H9 (cell line): ENCODE results near the gene XPR1. TPM values are rescaled to one million over a fixed set of nuclear protein-coding genes. Genes with fewer than 3 reads are reported as not detected.

Experiments used
- DNase-seq: peaks from one replicate; pipeline ENCODE4 v3.0.0-alpha.2; 2017
- H2AFZ ChIP-seq: one replicate; pipeline ENCODE4 v1.6.1; 2013; ENCODE audit warnings: mild to moderate bottlenecking, low read length, control low read depth, moderate library complexity
- H2AK5ac ChIP-seq: 2 replicates; pipeline ENCODE4 v1.6.1; 2013; ENCODE audit warnings: low read length, control low read depth, mixed read lengths; ENCODE audit not compliant: insufficient read length
- H2BK120ac ChIP-seq: one replicate; pipeline ENCODE4 v1.6.1; 2013; ENCODE audit warnings: low read depth, mild to moderate bottlenecking, low read length, control low read depth, inconsistent platforms; ENCODE audit not compliant: poor library complexity, severe bottlenecking
- H2BK12ac ChIP-seq: 2 replicates; pipeline ENCODE4 v1.6.1; 2013; ENCODE audit warnings: low read length, control low read depth, mixed read lengths, low read depth; ENCODE audit not compliant: insufficient read length
- H2BK15ac ChIP-seq: 2 replicates; pipeline ENCODE4 v1.6.1; 2013; ENCODE audit warnings: low read depth, low read length, control low read depth
- H2BK20ac ChIP-seq: one replicate; pipeline ENCODE4 v1.6.1; 2013; ENCODE audit warnings: low read depth, mild to moderate bottlenecking, low read length, control low read depth, inconsistent platforms; ENCODE audit not compliant: poor library complexity, severe bottlenecking
- H2BK5ac ChIP-seq: 2 replicates; pipeline ENCODE4 v1.6.1; 2013; ENCODE audit warnings: low read length, control low read depth, mixed read lengths; ENCODE audit not compliant: insufficient read length
- H3K14ac ChIP-seq: 2 replicates; pipeline ENCODE4 v1.6.1; 2013; ENCODE audit warnings: low read length, control low read depth; ENCODE audit not compliant: insufficient read depth
- H3K18ac ChIP-seq: 2 replicates; pipeline ENCODE4 v1.6.1; 2013; ENCODE audit warnings: low read depth, mild to moderate bottlenecking, mixed read lengths, low read length, control low read depth; ENCODE audit not compliant: insufficient read length
- H3K23ac ChIP-seq: 2 replicates; pipeline ENCODE4 v1.6.1; 2013; ENCODE audit warnings: low read length, control low read depth, mixed read lengths, low read depth; ENCODE audit not compliant: insufficient read length
- H3K23me2 ChIP-seq: 2 replicates; pipeline ENCODE4 v1.6.1; 2013; ENCODE audit warnings: low read depth, mild to moderate bottlenecking, mixed read lengths, low read length, control low read depth; ENCODE audit not compliant: insufficient read length, poor library complexity, severe bottlenecking
- H3K27ac ChIP-seq: 2 replicates; pipeline ENCODE4 v1.5.1; 2013; ENCODE audit warnings: low read length, control low read depth, mixed read lengths, low read depth; ENCODE audit not compliant: insufficient read length
- H3K27me3 ChIP-seq: 2 replicates; pipeline ENCODE4 v1.6.1; 2013; ENCODE audit warnings: low read length, control low read depth, inconsistent platforms; ENCODE audit not compliant: insufficient read depth
- H3K4ac ChIP-seq: 2 replicates; pipeline ENCODE4 v1.6.1; 2013; ENCODE audit warnings: low read depth, mild to moderate bottlenecking, control low read depth, inconsistent platforms, low read length, moderate library complexity
- H3K4me1 ChIP-seq: 2 replicates; pipeline ENCODE4 v1.6.1; 2013; ENCODE audit warnings: low read length, control low read depth, inconsistent platforms; ENCODE audit not compliant: insufficient read depth
- H3K4me2 ChIP-seq: 2 replicates; pipeline ENCODE4 v1.6.1; 2013; ENCODE audit warnings: low read length, control low read depth, mixed read lengths; ENCODE audit not compliant: insufficient read length, insufficient read depth
- H3K56ac ChIP-seq: 2 replicates; pipeline ENCODE4 v1.6.1; 2013; ENCODE audit warnings: low read depth, mild to moderate bottlenecking, mixed read lengths, low read length, control low read depth; ENCODE audit not compliant: insufficient read length
- H3K79me1 ChIP-seq: 2 replicates; pipeline ENCODE4 v1.6.1; 2013; ENCODE audit warnings: low read depth, mild to moderate bottlenecking, moderate library complexity, low read length, control low read depth, inconsistent platforms; ENCODE audit not compliant: insufficient read depth, poor library complexity, severe bottlenecking
- H3K79me2 ChIP-seq: 2 replicates; pipeline ENCODE4 v1.6.1; 2013; ENCODE audit warnings: low read length, control low read depth, inconsistent platforms; ENCODE audit not compliant: insufficient read depth
- H3K9ac ChIP-seq: 2 replicates; pipeline ENCODE4 v1.6.1; 2013; ENCODE audit warnings: low read length, control low read depth, mixed read lengths; ENCODE audit not compliant: insufficient read length; ENCODE audit errors: extremely low read depth
- H3K9me3 ChIP-seq: one replicate; pipeline ENCODE4 v1.6.1; 2013; ENCODE audit warnings: low read depth, low read length, inconsistent platforms; ENCODE audit not compliant: control insufficient read depth
- H3T11ph ChIP-seq: one replicate; pipeline ENCODE4 v1.6.1; 2013; ENCODE audit warnings: mild to moderate bottlenecking, low read length, control low read depth, inconsistent platforms
- H4K20me1 ChIP-seq: one replicate; pipeline ENCODE4 v1.6.1; 2013; ENCODE audit not compliant: control insufficient read depth, insufficient read length, insufficient read depth
- H4K5ac ChIP-seq: 2 replicates; pipeline ENCODE4 v1.6.1; 2013; ENCODE audit warnings: low read depth, mild to moderate bottlenecking, mixed read lengths, low read length, control low read depth; ENCODE audit not compliant: insufficient read length
- H4K8ac ChIP-seq: replicated peaks from 2 replicates; pipeline ENCODE4 v1.6.1; 2013; ENCODE audit warnings: low read length, control low read depth, mixed read lengths, low read depth; ENCODE audit not compliant: insufficient read length
- H4K91ac ChIP-seq: 2 replicates; pipeline ENCODE4 v1.6.1; 2013; ENCODE audit warnings: low read depth, mild to moderate bottlenecking, moderate library complexity, mixed read lengths, low read length, control low read depth; ENCODE audit not compliant: insufficient read length
- H3K27ac Mint-ChIP-seq, 3 experiments: 2 replicates in 2 of 3; 3 replicates in 1 of 3; pipeline ENCODE4 v1.8.0; 2020 to 2021; ENCODE audit warnings: mixed read lengths in 3 of 3, mild to moderate bottlenecking in 1 of 3, moderate library complexity in 1 of 3
- H3K27me3 Mint-ChIP-seq: 2 replicates; pipeline ENCODE4 v1.8.0; 2021; ENCODE audit warnings: low read depth, mild to moderate bottlenecking, moderate library complexity, mixed read lengths
- H3K36me3 Mint-ChIP-seq, 3 experiments: 2 replicates in 2 of 3; 3 replicates in 1 of 3; pipeline ENCODE4 v1.8.0; 2020 to 2021; ENCODE audit warnings: low read depth in 3 of 3, mixed read lengths in 3 of 3; ENCODE audit not compliant: insufficient read depth in 1 of 3
- H3K4me1 Mint-ChIP-seq, 2 experiments: 2 replicates each; pipeline ENCODE4 v1.8.0; 2020; ENCODE audit warnings: mixed read lengths in 2 of 2
- H3K4me3 Mint-ChIP-seq, 2 experiments: 2 replicates in 1 of 2; 3 replicates in 1 of 2; pipeline ENCODE4 v1.8.0; 2020 to 2021; ENCODE audit warnings: mild to moderate bottlenecking in 2 of 2, mixed read lengths in 2 of 2, moderate library complexity in 1 of 2
- H3K9me3 Mint-ChIP-seq, 2 experiments: 2 replicates in 1 of 2; 3 replicates in 1 of 2; pipeline ENCODE4 v1.8.0; 2020; ENCODE audit warnings: mild to moderate bottlenecking in 2 of 2, mixed read lengths in 2 of 2, moderate library complexity in 1 of 2
- CTCF ChIP-seq: fragments of 200-600 bp; sonication (generic); conservative IDR thresholded peaks from 3 replicates; pipeline ENCODE4 v1.8.0; 2021; ENCODE audit warnings: antibody characterized with exemption, mild to moderate bottlenecking
- WGBS: extraction: QIAGEN DNeasy Blood & Tissue Kit; methylation state at CpG from one replicate; pipeline ENCODE4 v1.1.7; 2013; ENCODE audit warnings: missing lambda C conversion rate, low lambda C conversion rate, mixed read lengths; ENCODE audit not compliant: insufficient read length; ENCODE audit errors: extremely low coverage; 5-methylcytosine and 5-hydroxymethylcytosine counted together
- total RNA-seq: library from RNA; stranded (reverse); gene quantifications from 2 replicates; pipeline ENCODE4 v1.2.1, GENCODE V29; 2021

Gene XPR1
- total RNA-seq, 1 experiment from 2014 or later: 34.1 TPM

GRCh38 chr1:180646547-180646946 is 14.7 kb downstream of the XPR1 start:
- Histone ChIP-seq H3K9me3 (no peaks in the 10 kb centered on the region), H3K79me1 (no peaks in the 10 kb centered on the region), H4K91ac (no peak overlapping the region), H4K5ac (no peak overlapping the region), H4K8ac (no peak overlapping the region), H3K14ac (no peak overlapping the region), H3K4ac (no peak overlapping the region), H3K4me1 (no peaks in the 10 kb centered on the region), H2BK120ac (no peak overlapping the region), H3K79me2 (no peaks in the 10 kb centered on the region), H2AFZ (no peak overlapping the region), H2BK15ac (no peak overlapping the region), H3T11ph (no peak overlapping the region), H4K20me1 (no peaks in the 10 kb centered on the region), H3K56ac (no peak overlapping the region), H3K27ac (no peak overlapping the region), H2BK12ac (no peak overlapping the region), H3K27me3 (no peaks in the 10 kb centered on the region), H2BK20ac (no peak overlapping the region), H3K9ac (no peak overlapping the region), H2AK5ac (no peak overlapping the region), H3K18ac (no peak overlapping the region), H2BK5ac (no peak overlapping the region), H3K23me2 (no peaks in the 10 kb centered on the region), H3K23ac (no peak overlapping the region), H3K4me2 (no peak overlapping the region)
- no CpG with 5 or more reads among the region's 4 CpGs for WGBS
- Mint-ChIP-seq H3K9me3 (no peaks in the 10 kb centered on the region; a peak in 1 of 5 replicates), H3K4me1 (0 out of 4 replicates have a peak, but pooled peaks cover 0 to 4% of the 10 kb centered on the region in 2 experiments), H3K27me3 (no peaks in the 10 kb centered on the region), H3K27ac (no peak overlapping the region), H3K36me3 (peaks cover 8 to 16% (median 13%) of the 10 kb centered on the region in 3 experiments; a peak in 5 of 7 replicates), H3K4me3 (no peak overlapping the region)
- no peak for TF ChIP-seq CTCF
- DNase-seq: no peak
